ENCODE measurements around the gene CFAP410.

- TF ChIP-seq, protein P1, sequence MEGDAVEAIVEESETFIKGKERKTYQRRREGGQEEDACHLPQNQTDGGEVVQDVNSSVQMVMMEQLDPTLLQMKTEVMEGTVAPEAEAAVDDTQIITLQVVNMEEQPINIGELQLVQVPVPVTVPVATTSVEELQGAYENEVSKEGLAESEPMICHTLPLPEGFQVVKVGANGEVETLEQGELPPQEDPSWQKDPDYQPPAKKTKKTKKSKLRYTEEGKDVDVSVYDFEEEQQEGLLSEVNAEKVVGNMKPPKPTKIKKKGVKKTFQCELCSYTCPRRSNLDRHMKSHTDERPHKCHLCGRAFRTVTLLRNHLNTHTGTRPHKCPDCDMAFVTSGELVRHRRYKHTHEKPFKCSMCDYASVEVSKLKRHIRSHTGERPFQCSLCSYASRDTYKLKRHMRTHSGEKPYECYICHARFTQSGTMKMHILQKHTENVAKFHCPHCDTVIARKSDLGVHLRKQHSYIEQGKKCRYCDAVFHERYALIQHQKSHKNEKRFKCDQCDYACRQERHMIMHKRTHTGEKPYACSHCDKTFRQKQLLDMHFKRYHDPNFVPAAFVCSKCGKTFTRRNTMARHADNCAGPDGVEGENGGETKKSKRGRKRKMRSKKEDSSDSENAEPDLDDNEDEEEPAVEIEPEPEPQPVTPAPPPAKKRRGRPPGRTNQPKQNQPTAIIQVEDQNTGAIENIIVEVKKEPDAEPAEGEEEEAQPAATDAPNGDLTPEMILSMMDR (IDR thresholded peaks at IDR 0.05): no peak
- no peak for TF ChIP-seq POLR2A (IDR thresholded peaks at IDR 0.05)
Observed at GRCh38 chr21:44348861-44349260, 9.7 kb upstream of the CFAP410 start.
